Aorta (tissue), 5 donors: Measurements from ENCODE around the gene FARSB. TPM values are rescaled to one million over a fixed set of nuclear protein-coding genes. Genes with fewer than 3 reads are reported as not detected.

Source experiments
- ATAC-seq: fragments of 200-7000 bp; cut with Tn5 transposase; one replicate; pipeline ENCODE4 v1.9.1; 2022; ENCODE audit warnings: moderate library complexity; ENCODE audit not compliant: low FRiP score
- DNase-seq, 2 donors: peaks; one replicate each; pipeline ENCODE4 v3.0.0-alpha.2; 2020
- H3K27ac ChIP-seq, 2 donors: one replicate each; pipeline ENCODE4 v1.5.1; 2013; ENCODE audit warnings: low read length in 2 of 2, mild to moderate bottlenecking in 2 of 2, moderate library complexity in 2 of 2, control low read depth in 1 of 2, inconsistent platforms in 1 of 2, low read depth in 1 of 2
- H3K27me3 ChIP-seq, 2 donors: one replicate each; pipeline ENCODE4 v1.6.1; 2013; ENCODE audit warnings: control low read depth in 1 of 2, low read length in 1 of 2, mild to moderate bottlenecking in 1 of 2, moderate library complexity in 1 of 2; ENCODE audit not compliant: insufficient read depth in 2 of 2, control insufficient read depth in 1 of 2
- H3K36me3 ChIP-seq, 2 donors: one replicate each; pipeline ENCODE4 v1.6.1; 2013; ENCODE audit warnings: control low read depth in 1 of 2, low read length in 1 of 2, mild to moderate bottlenecking in 1 of 2; ENCODE audit not compliant: insufficient read depth in 2 of 2, control insufficient read depth in 1 of 2
- H3K4me1 ChIP-seq, 2 donors: one replicate each; pipeline ENCODE4 v1.6.1; 2013; ENCODE audit warnings: low read length in 2 of 2, control low read depth in 1 of 2, mild to moderate bottlenecking in 1 of 2, moderate library complexity in 1 of 2; ENCODE audit not compliant: insufficient read depth in 2 of 2, control insufficient read depth in 1 of 2
- H3K4me3 ChIP-seq, 2 donors: one replicate each; pipeline ENCODE4 v1.5.1; 2013; ENCODE audit warnings: low read length in 2 of 2, control low read depth in 1 of 2, mild to moderate bottlenecking in 1 of 2
- H3K9me3 ChIP-seq: one replicate; pipeline ENCODE4 v1.6.1; 2013; ENCODE audit warnings: mild to moderate bottlenecking, low read length; ENCODE audit not compliant: control insufficient read depth
- WGBS, 2 donors: extraction: QIAGEN DNeasy Blood & Tissue Kit; methylation state at CpG; one replicate each; pipeline ENCODE4 v1.1.7; 2013; 5-methylcytosine and 5-hydroxymethylcytosine counted together
- intact Hi-C, 2 donors: fragments of 100-400 bp; cut with DNase I; formaldehyde crosslinking; loops; one replicate each; pipeline versions ENCODE4 v1.14.2 to v1.15.0; 2022
- polyA plus RNA-seq, 2 donors: library from polyadenylated mRNA; stranded (reverse); fragments of 200-250 nt; gene quantifications; one replicate each; pipeline ENCODE4 v1.2.3, GENCODE V29; 2013
- total RNA-seq, 2 donors: library from RNA; stranded (reverse); fragmentation: NEBNext Ultra II Directional; extraction: Animal tissue kit (Norgen Biotek cat#: 25700); gene quantifications; one replicate each; pipeline ENCODE4 v1.2.1, GENCODE V29; 2021
- donor health status: healthy with polysubstance abuse.
- donor health status: Bipolar disorder and iron deficiency.
- donor health status: DM: no; HTN: no; CAD: no.
- donor health status: DM: no; HTN: no; CAD: no.
- donor health status: DM: yes; HTN: yes; CAD: no.

The FARSB gene
- total and polyA plus RNA-seq, 4 donors: 8.4 to 14.6 (median 12.0) TPM

- Histone ChIP-seq H3K4me3 (peak overlapping the region in 1 of 2 donors; percentile 45), H3K27me3 (no peaks in the 10 kb centered on the region), H3K36me3 (no peaks in the 10 kb centered on the region), H3K27ac (no peak overlapping the region), H3K9me3 (no peaks in the 10 kb centered on the region), H3K4me1 (peaks cover 2 to 3% of the 10 kb centered on the region in 2 donors)
- ATAC-seq: peak; percentile 90
- 20 to 28% methylated on average over 10 of the region's 10 CpGs for WGBS, 2 donors
- intact Hi-C loops: loop anchor here (5.0 kb wide), 2 partner anchors 212 to 222 kb away; no protein-coding TSS in a partner anchor
- peak; percentile 78 to 91 for DNase-seq
Measured at GRCh38 chr2:222690564-222691200, 34.8 kb upstream of the FARSB start.

GRCh38 chr2:222689322-222689721 lies 33.4 kb upstream of the FARSB start:
- peak overlapping the region in 1 of 2 donors; percentile 40 for H3K27ac ChIP-seq
- DNase-seq: no peak
- intact Hi-C loops: no loop called here
- 6 to 10% methylated on average over 2 of the region's 2 CpGs for WGBS, 2 donors
- no peaks in the 10 kb centered on the region for H3K36me3 ChIP-seq
- H3K27me3 ChIP-seq: no peaks in the 10 kb centered on the region
- no peaks in the 10 kb centered on the region for H3K9me3 ChIP-seq
- peaks cover 2 to 3% of the 10 kb centered on the region in 2 donors for H3K4me1 ChIP-seq
- H3K4me3 ChIP-seq: no peak overlapping the region
- ATAC-seq: no peak

GRCh38 chr2:222688917-222689316 lies 33.0 kb upstream of the FARSB start:
- no peak overlapping the region for H3K27ac ChIP-seq
- intact Hi-C loops: no loop called here

GRCh38 chr2:222686086-222686750 lies 30.3 kb upstream of the FARSB start:
- no peak for DNase-seq
- H3K36me3 ChIP-seq: no peaks in the 10 kb centered on the region
- intact Hi-C loops: no loop called here
- no peak overlapping the region for H3K4me3 ChIP-seq
- WGBS, 2 donors: 75 to 76% methylated on average over 5 of the region's 5 CpGs
- no peaks in the 10 kb centered on the region for H3K27me3 ChIP-seq
- H3K4me1 ChIP-seq: peaks cover 2 to 3% of the 10 kb centered on the region in 2 donors
- no peak for ATAC-seq
- no peaks in the 10 kb centered on the region for H3K9me3 ChIP-seq
- H3K27ac ChIP-seq: no peak overlapping the region

More at GRCh38 chr2:222688917-222689316, 33.0 kb upstream of the FARSB start:
- Histone ChIP-seq H3K27me3 (no peaks in the 10 kb centered on the region), H3K36me3 (no peaks in the 10 kb centered on the region), H3K4me3 (no peak overlapping the region), H3K9me3 (no peaks in the 10 kb centered on the region), H3K4me1 (peaks cover 2 to 3% of the 10 kb centered on the region in 2 donors)
- DNase-seq (no peak), ATAC-seq (no peak)
- WGBS, 2 donors: 27 to 29% methylated on average over 2 of the region's 2 CpGs

- no peaks in the 10 kb centered on the region for H3K27me3 ChIP-seq
- 88 to 91% methylated on average over 3 of the region's 3 CpGs for WGBS, 2 donors
- H3K27ac ChIP-seq: no peak overlapping the region
- no peak for ATAC-seq
- no peaks in the 10 kb centered on the region for H3K9me3 ChIP-seq
- H3K4me3 ChIP-seq: no peak overlapping the region
- no peaks in the 10 kb centered on the region for H3K36me3 ChIP-seq
- H3K4me1 ChIP-seq: peaks cover 2 to 3% of the 10 kb centered on the region in 2 donors
- intact Hi-C loops: no loop called here
- DNase-seq: no peak
Measured at GRCh38 chr2:222683805-222684204, 27.9 kb upstream of the FARSB start.

- 84 to 88% methylated on average over 3 of the region's 3 CpGs for WGBS, 2 donors
- Histone ChIP-seq H3K36me3 (no peaks in the 10 kb centered on the region), H3K9me3 (no peaks in the 10 kb centered on the region), H3K4me3 (no peak overlapping the region), H3K27ac (no peak overlapping the region), H3K27me3 (no peaks in the 10 kb centered on the region), H3K4me1 (no peaks in the 10 kb centered on the region)
- ATAC-seq (no peak), DNase-seq (no peak)
- intact Hi-C loops: no loop called here
Measured at GRCh38 chr2:222677981-222678380, 22.1 kb upstream of the FARSB start.

GRCh38 chr2:222673883-222674282 lies 18.0 kb upstream of the FARSB start:
- intact Hi-C loops: no loop called here
- H3K27ac ChIP-seq: no peak overlapping the region
- 89 to 95% methylated on average over 5 of the region's 5 CpGs for WGBS, 2 donors

GRCh38 chr2:222673273-222673672 lies 17.4 kb upstream of the FARSB start:
- no peaks in the 10 kb centered on the region for H3K4me1 ChIP-seq
- H3K9me3 ChIP-seq: no peaks in the 10 kb centered on the region
- DNase-seq (no peak), ATAC-seq (no peak)
- H3K27me3 ChIP-seq: no peaks in the 10 kb centered on the region
- no peak overlapping the region for H3K27ac ChIP-seq
- WGBS, 2 donors: 88 to 91% methylated on average over 7 of the region's 7 CpGs
- no peak overlapping the region for H3K4me3 ChIP-seq
- H3K36me3 ChIP-seq: no peaks in the 10 kb centered on the region
- intact Hi-C loops: no loop called here

More at GRCh38 chr2:222673883-222674282, 18.0 kb upstream of the FARSB start:
- Histone ChIP-seq H3K4me1 (no peaks in the 10 kb centered on the region), H3K9me3 (no peaks in the 10 kb centered on the region), H3K36me3 (no peaks in the 10 kb centered on the region), H3K27me3 (no peaks in the 10 kb centered on the region), H3K4me3 (no peak overlapping the region)
- ATAC-seq (no peak), DNase-seq (no peak)

GRCh38 chr2:222672068-222672401 lies 16.1 kb upstream of the FARSB start:
- H3K27ac ChIP-seq: no peak overlapping the region
- ATAC-seq: no peak
- no peaks in the 10 kb centered on the region for H3K36me3 ChIP-seq
- H3K4me3 ChIP-seq: peak overlapping the region in 1 of 2 donors; percentile 36
- intact Hi-C loops: no loop called here
- no peaks in the 10 kb centered on the region for H3K27me3 ChIP-seq
- H3K9me3 ChIP-seq: no peaks in the 10 kb centered on the region
- WGBS, 2 donors: 26 to 29% methylated on average over 10 of the region's 10 CpGs
- H3K4me1 ChIP-seq: no peaks in the 10 kb centered on the region
- DNase-seq: no peak
